Pulmonary artery endothelial cell (primary cell): ENCODE measurements around the gene FGF6. TPM values are rescaled to one million over a fixed set of nuclear protein-coding genes. Genes with fewer than 3 reads are reported as not detected.
"Not testable (repeated sequence)": the region's sequence is repeated elsewhere in the genome, so short reads cannot be mapped to it uniquely, and the experiment has no call there.

Experiments used
- DNase-seq: peaks from one replicate; pipeline ENCODE4 v3.0.0-alpha.2; 2011; ENCODE audit warnings: low read depth, low spot score
- total RNA-seq: library from RNA; depleted of rRNA; stranded (reverse); fragments of >200 nt; gene quantifications from 2 replicates; pipeline ENCODE4 v1.2.3, GENCODE V29; 2014

The FGF6 gene
- not detected in 2 replicates for total RNA-seq

DNA sequence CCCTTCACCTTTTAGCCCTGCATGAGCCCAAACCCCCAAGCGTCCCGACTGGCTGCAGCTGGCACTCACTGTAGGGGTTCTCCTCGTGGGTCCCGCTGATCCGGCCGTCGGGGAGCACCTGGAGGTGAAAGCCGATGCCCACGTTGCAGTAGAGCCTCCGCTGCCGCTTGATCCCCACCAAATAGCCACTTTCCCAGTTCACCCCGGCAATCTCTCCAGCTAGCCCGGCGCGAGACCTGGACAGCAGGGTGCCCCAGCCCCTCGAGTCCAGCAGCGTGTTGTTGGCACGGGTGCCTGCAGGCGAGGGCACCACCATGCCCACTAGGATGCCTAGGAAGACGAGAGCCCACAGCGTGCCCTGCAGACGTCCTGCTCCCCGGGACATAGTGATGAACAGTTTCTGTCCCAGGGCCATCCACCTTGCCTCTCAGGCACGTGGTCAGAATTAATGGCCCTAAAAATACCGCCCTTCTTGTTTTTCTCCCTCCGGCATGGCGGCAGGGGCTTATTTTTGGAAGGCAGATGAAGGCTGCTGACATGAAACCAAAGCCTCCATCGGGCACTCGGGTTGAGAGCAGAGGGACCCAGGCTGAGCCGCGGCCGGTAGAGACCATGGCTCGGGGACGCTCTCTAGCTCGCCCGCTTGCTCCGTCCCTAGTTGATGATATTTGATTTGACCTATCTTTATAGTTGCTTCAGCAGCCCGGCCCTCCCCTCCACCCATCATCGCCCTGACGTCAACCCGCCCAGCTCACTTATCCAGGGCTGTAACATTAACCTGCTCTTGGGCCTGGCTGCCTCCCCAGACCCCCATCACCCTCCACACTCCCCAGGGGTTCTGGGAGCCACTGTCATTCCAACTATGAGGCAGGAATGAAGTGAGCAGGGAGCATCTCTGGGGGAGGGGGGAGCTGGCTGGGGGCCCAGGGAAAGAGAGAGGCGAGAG is at the start of gene FGF6:
TSS of gene FGF6 (minus strand) at position 660 of the 946 bp plus-strand sequence. CDS start at position 415, 245 bp downstream.
- DNase-seq: no peak

- DNase-seq: no peak
Measured at GRCh38 chr12:4490973-4491372, 45.4 kb upstream of the FGF6 start.

- no peak for DNase-seq
Measured at GRCh38 chr12:4489556-4489955, 43.9 kb upstream of the FGF6 start.

DNA sequence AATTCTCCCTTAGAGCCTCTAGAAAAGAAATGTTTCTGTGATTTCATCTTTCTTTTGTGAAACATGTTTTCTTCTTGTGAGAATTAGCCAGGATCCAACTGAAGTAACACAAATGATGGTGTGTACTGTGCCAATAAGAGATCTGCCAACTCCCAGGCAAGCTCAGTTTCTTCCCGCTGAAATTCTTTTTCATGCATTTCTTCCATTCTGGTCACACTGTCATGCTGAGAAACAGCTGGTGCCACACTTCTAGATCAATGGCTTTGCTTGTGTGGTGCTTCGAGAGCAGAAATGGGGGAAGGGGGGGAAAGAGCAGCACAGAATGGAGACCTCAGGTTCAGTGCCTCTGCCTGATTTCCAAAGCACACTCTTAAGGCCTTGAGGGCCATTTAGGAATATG is 41.4 kb upstream of the FGF6 start:
- no peak for DNase-seq

DNA sequence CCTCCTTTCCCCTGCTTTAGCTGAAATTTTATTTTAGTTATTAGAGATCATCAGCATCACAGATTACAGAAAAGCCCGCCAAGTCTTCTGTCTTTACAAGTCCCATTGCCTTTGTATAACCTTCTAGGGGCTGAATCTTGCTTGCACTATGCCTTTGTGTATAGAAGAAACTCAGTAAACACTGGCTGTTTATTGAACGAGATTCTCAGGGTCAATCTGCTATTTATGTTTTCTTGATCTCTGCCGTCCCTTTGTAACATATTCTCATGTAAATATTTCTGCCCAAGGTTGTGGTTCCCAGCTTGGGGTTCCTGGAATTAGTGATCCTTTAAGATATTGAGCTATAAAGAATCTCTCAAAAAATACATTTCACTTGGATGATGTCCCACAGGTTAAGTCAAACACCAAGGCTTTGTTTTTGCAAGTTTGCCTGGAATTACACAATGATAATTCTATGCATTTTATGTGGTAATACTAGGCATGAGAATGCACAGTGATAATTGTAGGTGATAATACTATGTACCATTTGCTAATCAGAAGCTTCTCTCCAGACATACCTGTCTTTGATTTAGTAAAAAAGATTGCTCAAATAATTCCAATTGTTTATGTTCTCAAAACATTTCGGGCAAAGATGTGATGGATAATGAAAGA is 40.6 kb upstream of the FGF6 start:
- DNase-seq: no peak

- no peak for DNase-seq
Measured at GRCh38 chr12:4483885-4484823, 38.5 kb upstream of the FGF6 start.

DNA sequence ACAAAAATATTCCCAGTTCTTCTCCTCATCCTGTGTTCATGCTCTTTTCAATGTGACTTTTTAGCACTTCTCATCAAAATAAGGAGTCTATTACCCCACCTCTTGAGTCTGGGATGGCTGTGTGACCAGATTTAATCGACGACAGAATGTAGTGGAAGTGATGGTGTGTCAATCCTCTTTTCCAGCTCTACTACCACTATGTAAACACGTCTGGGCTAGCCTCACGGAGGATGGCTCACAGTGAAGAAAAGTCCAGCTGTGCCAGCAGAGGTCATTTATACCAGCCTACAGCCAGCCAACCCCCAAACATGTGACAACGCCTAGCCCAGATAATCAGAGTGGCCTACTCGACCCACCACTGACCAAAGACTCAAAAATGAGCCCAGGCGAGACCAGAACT is 37.3 kb upstream of the FGF6 start:
- DNase-seq: no peak

GRCh38 chr12:4478933-4479332 is 33.3 kb upstream of the FGF6 start:
- DNase-seq: no peak

DNA sequence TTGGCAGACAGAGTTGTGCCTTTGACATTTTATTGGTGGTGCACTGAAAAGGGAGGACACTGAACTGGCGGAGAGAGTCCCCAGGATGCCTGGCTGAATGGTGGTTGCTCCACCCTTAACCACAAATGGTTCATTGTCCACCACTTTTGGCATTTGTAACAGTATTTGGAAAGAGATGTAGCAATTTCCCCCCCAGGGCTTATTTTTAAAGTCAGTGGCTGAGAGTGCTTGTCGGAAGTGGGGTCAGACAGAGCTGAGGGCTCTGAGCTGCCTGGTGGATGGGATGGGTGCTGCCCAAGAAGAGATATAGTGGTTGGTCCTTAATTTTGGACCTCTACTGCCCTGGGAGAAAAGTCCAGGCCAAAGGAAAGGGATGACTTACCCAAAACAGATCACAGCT is 31.5 kb upstream of the FGF6 start:
- no peak for DNase-seq

GRCh38 chr12:4472046-4472445 is 26.4 kb upstream of the FGF6 start:
- DNase-seq: no peak

- DNase-seq: no peak
Measured at GRCh38 chr12:4471256-4471655, 25.6 kb upstream of the FGF6 start.

GRCh38 chr12:4468994-4469393 is 23.4 kb upstream of the FGF6 start:
- DNase-seq: no peak

GRCh38 chr12:4460761-4461160 is 15.1 kb upstream of the FGF6 start:
- no peak for DNase-seq

DNA sequence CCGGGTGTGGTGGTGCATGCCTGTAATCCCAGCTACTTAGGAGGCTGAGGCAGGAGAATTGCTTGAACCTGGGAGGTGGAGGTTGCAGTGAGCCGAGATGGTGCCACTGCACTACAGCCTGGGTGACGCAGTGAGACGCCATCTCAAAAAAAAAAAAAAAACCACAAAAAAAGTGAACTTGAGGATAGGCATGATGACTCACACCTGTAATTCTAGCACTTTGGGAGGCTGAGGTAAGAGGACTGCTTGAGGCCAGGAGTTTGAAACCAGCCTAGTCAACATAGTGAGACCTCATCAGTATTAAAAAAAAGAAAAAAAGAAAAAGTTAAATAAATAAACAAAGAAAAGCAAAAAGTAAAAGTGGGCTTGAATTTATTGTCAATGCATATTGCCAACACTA is 10.2 kb upstream of the FGF6 start:
- DNase-seq: not testable (repeated sequence)

DNA sequence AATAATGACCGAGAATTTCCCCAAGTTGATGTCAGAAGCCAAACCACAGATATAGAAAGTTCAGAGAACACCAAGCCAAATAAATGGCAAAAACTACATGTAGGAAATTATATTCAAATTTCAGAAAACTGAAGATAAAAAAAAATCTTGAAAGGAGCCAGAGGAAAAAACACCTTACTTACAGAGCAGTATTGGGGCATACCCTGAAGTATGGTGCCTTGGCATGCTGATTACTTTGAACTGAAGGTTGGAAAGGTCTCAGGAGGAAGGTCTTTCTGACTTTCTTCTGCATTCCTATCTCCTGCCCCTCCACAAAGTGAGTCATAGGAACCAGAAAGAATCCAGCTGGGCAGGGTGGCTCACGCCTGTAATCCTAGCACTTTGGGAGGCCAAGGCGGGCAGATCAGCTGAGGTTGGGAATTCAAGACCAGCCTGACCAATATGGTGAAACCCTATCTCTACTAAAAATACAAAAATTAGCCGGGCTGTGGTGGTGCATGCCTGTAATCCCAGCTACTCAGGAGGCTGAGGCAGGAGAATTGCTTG is 8.8 kb upstream of the FGF6 start:
- DNase-seq: no peak

GRCh38 chr12:4451694-4452093 is 6.1 kb upstream of the FGF6 start:
- DNase-seq: no peak

- DNase-seq: no peak
Measured at GRCh38 chr12:4450551-4451112, 5.0 kb upstream of the FGF6 start.

- no peak for DNase-seq
Measured at GRCh38 chr12:4449851-4450221, 4.2 kb upstream of the FGF6 start.

DNA sequence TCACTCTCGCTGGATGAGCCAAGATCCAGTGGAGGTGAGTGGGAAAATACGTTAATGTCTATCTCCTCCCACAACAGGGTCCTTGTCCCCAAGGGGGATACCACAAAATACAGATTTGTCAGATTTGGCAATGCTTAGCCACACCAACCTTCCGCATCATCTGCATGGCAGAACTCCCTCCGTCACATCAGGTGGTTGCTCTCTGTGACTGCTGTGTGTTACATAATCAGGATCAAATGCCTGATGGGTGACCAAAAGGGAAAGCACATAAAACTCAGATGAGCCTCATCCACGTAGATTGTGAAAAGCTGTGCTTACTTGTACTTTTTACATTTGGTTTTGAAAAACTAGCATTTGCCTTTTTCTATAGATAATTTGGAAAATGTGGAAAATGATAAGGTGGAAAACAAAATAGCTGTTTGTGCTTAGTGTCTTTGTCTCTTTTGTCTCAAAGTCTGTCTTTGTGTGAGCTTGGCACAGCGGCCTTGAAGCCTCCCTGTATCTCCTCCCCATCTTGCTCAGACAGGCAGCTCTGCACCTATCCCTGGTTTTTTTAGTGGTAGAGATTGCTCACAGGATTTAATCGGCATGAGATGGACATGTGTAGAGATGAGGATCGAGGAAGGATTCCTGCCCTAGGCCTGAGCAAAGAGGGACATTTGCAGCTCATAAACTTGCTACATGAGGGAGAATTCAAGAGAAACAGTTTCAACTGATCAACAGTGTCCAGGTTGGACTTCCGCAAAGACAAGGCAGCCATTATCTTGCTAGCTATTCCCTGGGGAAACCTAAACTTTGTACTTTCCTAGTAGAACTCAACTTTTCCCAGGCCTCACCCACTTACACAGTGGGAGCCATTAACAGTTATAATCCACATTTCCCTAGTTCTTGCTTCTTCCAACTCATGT is 3.6 kb upstream of the FGF6 start:
- no peak for DNase-seq

DNA sequence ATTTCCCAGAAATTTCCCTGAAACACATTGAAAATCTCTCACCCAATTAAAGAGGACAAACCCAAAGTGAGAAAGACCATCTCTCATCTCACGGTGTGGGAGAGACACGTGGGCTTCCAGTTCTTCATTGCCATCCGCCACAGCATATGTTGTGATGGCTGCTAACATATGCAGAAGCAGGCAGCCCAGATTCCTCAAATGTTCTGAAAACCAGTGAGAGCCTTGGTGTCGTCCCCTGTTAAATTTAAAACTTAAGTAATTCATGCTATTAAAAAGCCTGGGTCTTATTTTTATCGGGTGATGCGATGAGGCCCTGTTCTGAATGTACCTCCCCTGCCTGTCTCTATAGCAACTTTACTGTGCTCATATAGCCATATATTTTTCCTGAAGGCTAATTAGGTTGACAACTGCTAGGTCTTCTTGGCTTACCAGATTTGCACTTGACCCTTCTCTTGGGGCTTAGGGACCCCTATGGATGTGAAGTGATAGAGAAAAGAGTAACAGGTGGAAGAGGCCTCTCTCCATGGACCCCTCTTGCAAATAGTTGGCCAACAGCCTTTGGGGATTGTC is 2.8 kb upstream of the FGF6 start:
- no peak for DNase-seq
